ENCODE results near the gene CLCNKA.
"Not testable (repeated sequence)": the region's sequence is repeated elsewhere in the genome, so short reads cannot be mapped to it uniquely, and the experiment has no call there.

CLCNKA gene

GRCh38 chr1:16041200-16041599 is 19.4 kb downstream of the CLCNKA start:
- Mint-ChIP-seq H3K36me3 (ENCODE audit: low read depth) (no peaks in the 10 kb centered on the region), H3K9me3 (no peaks in the 10 kb centered on the region), H3K4me3 (no peak overlapping the region), H3K27ac (no peak overlapping the region), H3K27me3 (ENCODE audit: low read depth, poor library complexity) (peaks cover 27% of the 10 kb centered on the region), H3K4me1 (peaks cover 17% of the 10 kb centered on the region)
- DNase-seq, result no peak
- no peak for TF ChIP-seq CTCF (IDR thresholded peaks at IDR 0.05)

GRCh38 chr1:16042096-16042495 is 20.3 kb downstream of the CLCNKA start:
- DNase-seq, result no peak
- Mint-ChIP-seq H3K36me3 (ENCODE audit: low read depth) (no peaks in the 10 kb centered on the region), H3K27ac (no peak overlapping the region), H3K9me3 (no peaks in the 10 kb centered on the region), H3K4me1 (peaks cover 17% of the 10 kb centered on the region), H3K27me3 (ENCODE audit: low read depth, poor library complexity) (peaks cover 27% of the 10 kb centered on the region), H3K4me3 (no peak overlapping the region)
- TF ChIP-seq CTCF (IDR thresholded peaks at IDR 0.05), result no peak

DNA sequence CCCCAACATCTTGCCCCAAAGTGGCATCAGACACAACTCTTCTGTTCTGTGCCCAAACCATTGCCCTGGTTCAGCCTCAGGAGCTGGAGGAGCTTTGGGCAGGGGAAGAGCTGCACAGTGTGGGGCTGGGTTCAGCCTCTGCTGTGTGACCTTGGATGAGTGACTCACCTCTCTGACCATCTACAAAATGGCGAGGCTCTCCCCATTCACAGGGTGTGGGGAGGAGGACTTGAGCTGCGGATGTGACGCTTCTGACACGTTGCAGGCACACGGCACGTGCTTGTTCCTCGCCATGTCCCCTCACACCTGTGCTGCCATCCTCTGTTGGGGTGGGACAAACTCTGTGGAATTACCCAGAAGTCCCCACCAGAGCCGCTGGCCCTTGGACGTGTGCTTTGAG is 20.8 kb downstream of the CLCNKA start:
- H3K36me3 Mint-ChIP-seq (ENCODE audit: low read depth); H3K27ac Mint-ChIP-seq; H3K9me3 Mint-ChIP-seq: not testable (repeated sequence)

DNA sequence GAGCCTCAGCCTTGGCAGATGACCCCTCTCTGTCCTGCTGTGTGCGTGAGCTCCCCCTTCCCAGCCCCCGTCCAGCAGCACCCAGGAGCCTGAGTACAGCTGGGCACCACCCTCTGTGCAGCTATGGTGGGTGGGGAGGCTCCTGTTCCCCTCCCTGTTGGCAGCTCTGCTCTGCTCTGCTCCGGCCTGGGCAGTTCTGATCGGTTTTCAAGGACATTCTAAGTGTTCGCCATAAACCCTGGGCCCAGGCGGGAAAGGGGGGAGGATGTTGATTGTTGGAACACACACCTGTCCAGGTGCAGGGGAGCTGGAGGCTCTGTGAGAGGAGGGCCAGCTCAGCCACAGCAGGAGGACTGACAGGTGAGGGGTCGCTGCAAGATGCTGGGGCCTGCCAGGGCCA is 21.7 kb downstream of the CLCNKA start, which contains the start of gene CLCNKB:
TSS of gene CLCNKB (plus strand) at position 262 of the 400 bp plus-strand sequence. CDS start 711 bp downstream, outside the sequence.
- Mint-ChIP-seq H3K4me1 (peaks cover 23% of the 10 kb centered on the region), H3K9me3 (no peaks in the 10 kb centered on the region), H3K36me3 (ENCODE audit: low read depth) (no peaks in the 10 kb centered on the region), H3K27ac (no peak within 1 kb of the TSS), H3K4me3 (no peak within 1 kb of the TSS), H3K27me3 (ENCODE audit: low read depth, poor library complexity) (peaks cover 19% of the 10 kb centered on the region)
- no peak for DNase-seq
- TF ChIP-seq CTCF (IDR thresholded peaks at IDR 0.05), result no peak

More for the DNA sequence above, 20.8 kb downstream of the CLCNKA start:
- Mint-ChIP-seq H3K27me3 (ENCODE audit: low read depth, poor library complexity) (peaks cover 25% of the 10 kb centered on the region), H3K4me1 (peaks cover 21% of the 10 kb centered on the region)
- not testable (repeated sequence) for H3K4me3 Mint-ChIP-seq, DNase-seq

- TF ChIP-seq CTCF (IDR thresholded peaks at IDR 0.05), result no peak
- H3K27me3 Mint-ChIP-seq (ENCODE audit: low read depth, poor library complexity), result peaks cover 19% of the 10 kb centered on the region
- no peak for DNase-seq
- no peaks in the 10 kb centered on the region for H3K9me3 Mint-ChIP-seq
- peaks cover 23% of the 10 kb centered on the region for H3K4me1 Mint-ChIP-seq
- H3K36me3 Mint-ChIP-seq (ENCODE audit: low read depth), result no peaks in the 10 kb centered on the region
- H3K4me3 Mint-ChIP-seq, result no peak overlapping the region
- no peak overlapping the region for H3K27ac Mint-ChIP-seq
Measured at GRCh38 chr1:16043950-16044349, 22.1 kb downstream of the CLCNKA start.

DNA sequence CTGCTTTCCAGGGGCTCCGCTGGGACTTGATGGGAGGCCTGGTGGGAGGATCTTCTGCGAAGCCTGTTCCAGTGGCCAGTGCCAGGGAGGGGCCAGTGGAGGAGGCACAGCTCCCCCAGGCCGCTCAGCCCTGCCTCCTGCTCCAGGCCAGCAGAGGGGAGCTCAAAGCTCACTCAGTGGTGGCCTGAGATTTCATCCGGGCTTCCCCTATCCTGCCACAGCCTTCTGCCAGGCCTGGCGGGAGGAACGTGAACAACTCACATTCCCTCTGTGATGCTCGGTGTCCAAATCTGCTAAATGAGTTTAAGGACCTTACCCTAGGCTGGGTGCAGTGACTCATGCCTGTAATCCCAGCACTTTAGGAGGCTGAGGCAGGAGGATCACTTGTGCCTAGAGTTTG is 25.0 kb downstream of the CLCNKA start:
- Mint-ChIP-seq H3K4me1 (peaks cover 29% of the 10 kb centered on the region), H3K27me3 (ENCODE audit: low read depth, poor library complexity) (peaks cover 6% of the 10 kb centered on the region), H3K9me3 (no peaks in the 10 kb centered on the region), H3K27ac (no peak overlapping the region), H3K36me3 (ENCODE audit: low read depth) (no peaks in the 10 kb centered on the region), H3K4me3 (peak overlapping the region; percentile 36)
- TF ChIP-seq CTCF (IDR thresholded peaks at IDR 0.05), result no peak
- no peak for DNase-seq

Data from nephron progenitor cell (in vitro differentiated cells).